Activated effector memory CD4-positive, alpha-beta T cell treated with Interleukin-2 at 50 U/mL for 16 hours (primary cell): ENCODE measurements around the gene TFB1M.

ENCODE experiments used
- DNase-seq: peaks from one replicate; pipeline ENCODE4 v3.0.0-alpha.2; 2020

The TFB1M gene

GRCh38 chr6:155261111-155261900, 53.0 kb downstream of the TFB1M start:
- DNase-seq: no peak

DNA sequence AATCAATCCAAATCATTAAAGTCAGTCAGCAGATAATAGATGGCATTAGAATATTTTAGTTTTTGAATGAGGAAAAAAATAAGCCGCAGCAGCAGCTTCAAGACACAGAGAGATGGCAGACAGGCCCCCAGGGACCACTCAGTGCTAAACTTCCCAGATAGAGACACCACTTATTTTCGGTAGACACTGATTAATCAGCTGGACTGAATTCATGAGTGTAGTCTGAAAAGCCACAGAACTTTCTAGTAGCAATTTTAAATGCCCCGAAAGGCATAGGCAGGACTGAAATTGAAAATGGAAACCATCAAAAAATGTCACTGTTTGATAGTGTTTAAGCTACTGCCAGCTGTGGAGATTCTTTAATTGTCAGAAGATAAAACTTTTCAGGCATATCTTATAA, 53.6 kb downstream of the TFB1M start:
- DNase-seq: no peak

DNA sequence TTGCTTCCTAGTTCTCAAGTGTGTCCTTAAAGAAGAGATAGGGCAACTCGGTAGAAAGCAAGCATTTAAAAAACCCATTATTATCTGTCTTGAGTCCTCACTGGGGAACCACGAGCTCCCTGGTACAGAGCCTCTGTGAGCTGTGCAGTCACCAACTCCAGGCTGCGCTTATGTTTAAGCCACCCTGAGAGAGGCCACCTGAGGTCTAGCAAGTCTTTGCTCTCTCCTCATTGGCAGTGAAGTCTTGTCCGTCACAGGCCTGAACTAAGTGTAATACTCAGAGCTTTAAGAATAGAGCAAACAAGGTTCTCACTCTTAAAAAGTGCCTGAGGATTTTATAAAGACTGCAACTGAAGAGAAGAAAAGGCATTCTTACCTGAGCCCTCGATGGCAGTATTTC, 54.4 kb downstream of the TFB1M start:
- no peak for DNase-seq

DNA sequence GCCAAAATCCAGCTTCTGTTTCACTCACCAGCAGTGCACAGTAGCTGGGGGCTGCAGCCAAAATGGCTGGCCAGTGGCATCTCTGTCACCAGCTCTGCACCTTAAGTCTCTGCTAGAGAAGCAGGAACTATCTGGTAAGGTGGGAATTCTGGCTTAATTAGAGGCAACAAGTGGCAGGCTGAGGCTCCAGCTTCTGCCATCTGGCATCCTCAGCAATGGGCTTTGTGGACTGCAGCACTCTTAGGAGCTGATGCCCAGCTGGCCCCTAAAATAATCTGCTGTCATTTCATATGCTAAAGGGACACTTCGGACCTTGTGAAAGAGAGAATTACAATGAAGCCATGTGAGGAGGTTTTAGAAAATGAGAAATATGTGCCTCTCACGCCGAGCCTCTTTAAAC, 55.1 kb downstream of the TFB1M start:
- no peak for DNase-seq

DNA sequence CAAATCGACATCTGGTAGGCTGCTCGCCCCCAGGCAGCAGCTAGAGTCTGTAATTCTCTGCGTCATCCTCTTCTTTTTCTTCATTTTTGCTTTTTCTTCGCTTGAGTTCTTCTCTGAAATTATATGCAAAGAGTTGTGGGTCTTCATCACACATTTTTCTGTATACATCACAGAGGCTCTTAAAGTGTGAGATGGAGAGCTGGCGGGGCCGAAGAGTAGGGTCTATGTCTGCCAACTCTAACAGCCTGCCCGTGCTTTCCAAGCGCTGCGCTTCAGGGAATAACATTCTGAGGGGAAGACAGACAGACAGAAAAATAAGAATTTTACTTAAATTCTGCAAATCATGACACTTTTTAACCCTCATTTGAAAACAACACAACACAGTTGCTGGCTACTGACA, 56.5 kb downstream of the TFB1M start:
- no peak for DNase-seq

DNA sequence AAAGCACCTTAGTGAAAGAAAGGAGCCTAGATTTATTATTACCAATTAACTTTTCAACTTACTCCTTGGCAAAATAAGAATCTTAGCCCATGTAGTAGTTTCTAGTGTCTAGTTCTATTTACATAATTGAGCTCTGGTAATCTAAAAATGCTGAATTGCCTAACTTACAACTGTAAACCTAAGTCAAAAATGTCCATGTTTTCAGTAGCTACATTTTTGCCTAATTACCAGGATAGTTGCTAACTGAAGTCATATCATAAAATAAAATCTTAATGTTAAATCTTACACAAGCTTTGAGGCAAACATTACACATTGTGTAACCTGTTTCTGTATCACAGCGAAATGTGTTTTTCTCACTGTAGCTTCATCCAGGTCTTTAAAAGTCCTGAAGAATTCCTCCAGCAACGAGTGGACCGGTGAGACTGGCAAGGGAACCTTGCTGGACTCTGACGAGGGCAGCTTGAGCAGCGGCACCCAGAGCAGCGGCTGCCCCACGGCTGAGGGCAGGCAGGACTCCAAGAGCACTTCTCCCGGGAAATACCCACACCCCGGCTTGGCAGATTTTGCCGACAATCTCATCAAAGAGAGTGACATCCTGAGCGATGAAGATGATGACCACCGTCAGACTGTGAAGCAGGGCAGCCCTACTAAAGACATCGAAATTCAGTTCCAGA, 58.0 kb downstream of the TFB1M start:
- no peak for DNase-seq

DNA sequence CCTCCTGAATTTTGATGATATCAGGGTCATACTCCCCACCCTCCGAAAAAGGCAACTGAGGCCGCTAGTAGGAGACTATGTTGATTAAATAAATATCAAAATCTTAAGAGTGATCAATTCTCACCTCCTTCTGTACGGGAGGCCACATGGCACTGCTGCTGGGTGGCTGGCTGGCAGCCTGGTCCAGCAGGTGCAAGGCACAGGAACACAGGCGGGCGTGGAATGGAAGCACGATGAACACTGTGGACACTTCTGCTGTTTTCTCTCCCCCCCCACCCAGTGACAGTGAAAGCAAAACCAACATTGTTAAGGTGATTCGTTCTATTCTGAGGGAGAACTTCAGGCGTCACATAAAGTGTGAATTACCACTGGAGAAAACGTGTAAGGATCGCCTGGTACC, 60.1 kb downstream of the TFB1M start:
- no peak for DNase-seq

DNA sequence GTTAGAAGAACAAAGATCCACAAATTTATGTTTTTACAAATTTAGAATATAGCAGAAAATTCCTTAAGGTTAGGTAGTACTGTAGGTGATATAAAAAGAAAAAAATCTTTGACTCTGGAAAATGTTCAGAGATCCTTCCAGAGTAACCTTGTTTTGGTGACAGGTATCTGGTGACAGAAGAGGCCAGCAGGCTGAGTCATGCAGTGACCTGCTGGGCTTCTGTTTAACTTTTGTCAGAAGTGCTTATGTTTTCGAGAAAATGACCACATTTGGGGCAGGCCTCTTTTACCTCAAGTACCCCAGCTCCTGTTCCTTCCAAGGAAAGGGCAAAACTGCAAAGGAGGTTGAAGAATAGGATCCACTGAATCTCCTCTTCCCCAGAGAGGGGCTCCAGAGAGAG, 60.9 kb downstream of the TFB1M start:
- no peak for DNase-seq

- DNase-seq: no peak
Observed at GRCh38 chr6:155252581-155252980, 61.7 kb downstream of the TFB1M start.

DNA sequence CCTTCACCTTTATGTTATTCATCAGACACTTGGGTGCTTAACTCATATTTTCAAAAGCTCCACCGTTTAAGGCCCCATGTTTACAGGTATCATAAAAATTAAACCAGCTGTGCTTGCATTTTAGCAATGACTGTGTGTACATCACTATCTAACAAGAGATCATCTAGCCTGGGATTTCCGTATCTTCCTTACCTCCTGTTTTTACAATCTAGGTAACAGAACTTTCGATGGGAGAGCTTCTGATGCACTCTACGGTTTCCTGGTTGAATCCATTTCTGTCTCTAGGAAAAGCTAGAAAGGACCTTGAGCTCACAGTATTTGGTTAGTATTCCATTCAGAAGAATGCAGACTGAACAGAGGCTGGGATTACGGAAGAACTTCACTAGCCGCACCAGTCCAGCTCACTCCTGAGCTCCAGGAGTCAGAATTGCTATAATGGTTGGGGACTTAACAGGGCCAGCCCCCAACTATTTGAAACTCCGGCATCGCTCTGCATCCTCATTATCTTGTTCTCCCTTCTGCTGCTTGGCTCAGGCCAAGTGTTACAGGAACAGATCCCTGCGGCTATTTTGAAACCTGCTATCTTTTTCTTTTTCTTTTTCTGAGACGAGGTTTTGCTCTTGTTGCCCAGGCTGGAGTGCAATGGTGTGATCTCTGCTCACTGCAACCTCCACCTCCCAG, 63.4 kb downstream of the TFB1M start:
- DNase-seq: no peak

DNA sequence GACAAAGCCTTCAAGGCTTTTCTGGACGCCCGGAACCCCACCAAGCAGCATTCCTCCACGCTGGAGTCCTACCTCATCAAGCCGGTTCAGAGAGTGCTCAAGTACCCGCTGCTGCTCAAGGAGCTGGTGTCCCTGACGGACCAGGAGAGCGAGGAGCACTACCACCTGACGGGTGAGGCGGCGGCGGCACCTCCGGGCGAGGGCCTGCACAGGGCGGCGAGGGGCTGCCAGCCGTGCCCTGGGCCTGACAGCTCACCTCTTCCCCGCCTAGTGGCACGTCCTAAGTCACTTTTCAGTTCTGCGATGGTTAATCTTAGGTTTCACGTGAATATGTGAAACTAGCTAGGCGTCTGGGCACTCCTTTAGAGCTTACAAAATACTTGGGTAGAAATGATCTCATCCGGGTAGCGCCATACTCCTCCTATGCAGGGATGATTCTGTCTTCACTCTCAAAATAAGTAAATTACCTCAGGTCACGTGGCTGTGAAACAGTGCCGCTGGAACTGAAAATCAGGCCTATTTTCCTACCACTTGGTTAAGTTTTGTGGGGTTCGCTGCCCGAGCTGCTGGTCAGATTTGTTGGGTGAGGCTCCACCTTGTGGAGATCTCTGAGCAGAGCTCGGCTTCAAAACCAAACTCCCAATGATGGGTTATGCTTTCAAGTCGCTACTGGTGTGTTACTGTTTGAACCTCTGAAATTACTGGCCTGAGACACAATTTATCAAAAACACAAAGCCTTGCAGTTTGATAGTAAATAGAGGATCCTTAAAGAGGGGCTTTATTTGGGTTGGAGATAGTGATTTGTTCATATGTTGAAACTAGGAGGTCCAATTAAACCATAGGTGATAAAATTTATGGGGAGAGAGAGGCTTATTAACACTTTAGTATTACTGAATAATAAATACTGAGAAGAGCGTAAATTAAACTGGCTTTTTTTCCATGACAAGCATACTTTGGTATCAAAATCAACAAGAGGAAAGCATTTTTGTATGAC, 66.0 kb downstream of the TFB1M start:
- no peak for DNase-seq

DNA sequence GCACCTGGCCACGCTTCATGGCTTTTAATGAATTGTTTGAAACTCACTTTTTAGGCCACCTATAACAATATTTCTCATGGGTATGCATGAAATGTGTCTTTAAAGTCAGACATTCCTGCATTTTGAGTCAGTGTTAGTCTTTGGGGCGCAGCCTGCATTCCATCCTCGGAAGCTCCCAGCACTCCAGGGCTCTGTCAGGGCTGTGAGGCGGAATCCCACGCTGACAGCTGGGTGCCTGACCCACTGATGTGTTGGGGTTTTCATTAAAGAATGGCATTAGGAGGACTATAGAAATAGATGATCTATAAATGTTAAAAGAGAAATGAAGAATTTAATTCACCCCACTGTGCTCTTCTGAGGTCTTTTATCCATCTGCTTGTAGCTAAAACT, 66.7 kb downstream of the TFB1M start:
- no peak for DNase-seq

- DNase-seq: no peak
Observed at GRCh38 chr6:155246825-155247224, 67.5 kb downstream of the TFB1M start.

DNA sequence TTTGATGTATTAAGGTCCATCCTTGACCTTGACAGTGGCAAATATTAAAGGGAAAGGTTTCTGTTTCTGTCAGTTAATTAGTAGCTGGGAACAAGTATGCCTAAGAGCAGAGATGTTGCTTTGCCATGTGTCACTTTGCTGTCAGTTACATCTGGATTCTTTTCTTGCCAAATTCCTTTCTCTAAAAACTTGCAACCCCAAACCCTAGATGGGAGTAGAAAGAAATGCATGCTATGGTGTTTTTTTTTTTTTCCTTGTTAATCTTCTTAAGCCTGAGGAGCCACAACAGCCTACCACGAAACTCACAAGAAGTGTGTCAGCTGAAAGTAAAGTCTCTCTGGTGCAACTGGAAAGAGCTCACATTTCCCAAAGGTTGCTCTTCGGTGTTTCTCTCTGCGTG, 68.5 kb downstream of the TFB1M start:
- no peak for DNase-seq

GRCh38 chr6:155245193-155245592, 69.1 kb downstream of the TFB1M start:
- no peak for DNase-seq

DNA sequence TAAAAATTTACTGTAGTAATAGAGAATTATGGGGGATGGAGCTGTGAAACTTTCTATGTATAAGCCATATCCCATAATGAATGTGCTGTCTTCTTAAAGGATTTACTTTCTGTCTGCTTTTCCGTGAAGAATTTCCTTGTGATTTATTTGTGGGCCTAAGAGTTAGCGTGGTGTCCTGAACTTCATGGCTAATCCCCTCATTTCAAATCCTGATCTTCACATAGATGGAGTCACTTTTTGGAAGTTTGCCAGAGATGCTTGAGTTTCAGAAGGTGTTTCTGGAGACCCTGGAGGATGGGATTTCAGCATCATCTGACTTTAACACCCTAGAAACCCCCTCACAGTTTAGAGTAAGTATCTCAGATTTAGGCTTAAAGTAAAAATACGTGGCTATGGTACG, 69.8 kb downstream of the TFB1M start:
- DNase-seq: no peak

DNA sequence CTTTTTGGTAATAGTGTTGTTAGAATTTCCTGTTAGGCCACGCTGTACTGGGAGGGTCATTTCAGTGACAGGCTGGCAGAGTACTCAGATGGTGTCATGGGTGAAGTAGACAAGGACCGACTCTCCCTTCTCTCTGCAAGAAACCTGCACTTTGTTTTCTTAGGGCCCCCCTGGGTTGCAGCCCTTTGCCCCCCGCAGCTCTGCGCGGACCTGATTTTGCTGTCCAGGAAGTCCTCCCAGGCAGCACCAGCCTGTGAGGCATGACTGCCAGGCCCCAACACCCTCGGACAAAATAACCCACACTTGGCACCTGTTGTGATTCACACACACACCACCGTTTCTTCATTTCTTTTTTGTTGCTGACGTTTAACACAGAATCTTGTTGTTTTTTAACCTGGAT, 72.3 kb downstream of the TFB1M start:
- DNase-seq: no peak

DNA sequence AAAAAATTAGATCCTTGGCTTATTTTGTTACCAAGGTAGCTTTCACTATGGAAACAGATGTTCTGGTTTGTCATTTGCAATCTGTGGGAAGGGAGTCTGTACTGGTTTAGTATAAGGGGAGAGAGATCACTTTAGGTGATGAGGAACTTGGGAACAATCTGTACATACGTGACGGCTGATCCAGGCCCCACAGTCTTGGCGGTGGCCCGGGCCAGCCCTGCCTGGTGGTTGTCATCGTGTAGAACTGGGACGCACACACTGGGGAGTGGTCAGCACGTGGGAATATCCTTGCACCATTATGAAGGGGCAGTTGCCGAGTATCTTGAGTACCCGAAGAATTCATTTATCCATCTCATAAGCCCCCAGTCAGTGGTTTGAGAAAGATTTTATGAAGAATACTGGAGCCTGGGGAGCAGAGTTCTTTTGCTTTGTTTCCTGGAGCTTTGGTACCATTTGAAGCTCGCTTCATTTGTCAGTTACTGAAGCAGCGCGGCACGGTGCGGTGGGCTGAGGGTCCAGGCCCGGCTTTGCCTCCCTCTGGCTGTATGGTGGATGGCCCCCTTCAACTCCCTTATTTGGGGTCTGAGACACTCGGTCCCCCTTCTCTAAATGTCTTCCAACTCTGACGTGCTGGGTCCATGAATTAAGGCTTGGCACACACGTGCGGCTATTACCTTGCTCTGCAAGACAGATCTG, 73.2 kb downstream of the TFB1M start:
- no peak for DNase-seq

GRCh38 chr6:155237613-155238012, 76.7 kb downstream of the TFB1M start:
- DNase-seq: no peak

DNA sequence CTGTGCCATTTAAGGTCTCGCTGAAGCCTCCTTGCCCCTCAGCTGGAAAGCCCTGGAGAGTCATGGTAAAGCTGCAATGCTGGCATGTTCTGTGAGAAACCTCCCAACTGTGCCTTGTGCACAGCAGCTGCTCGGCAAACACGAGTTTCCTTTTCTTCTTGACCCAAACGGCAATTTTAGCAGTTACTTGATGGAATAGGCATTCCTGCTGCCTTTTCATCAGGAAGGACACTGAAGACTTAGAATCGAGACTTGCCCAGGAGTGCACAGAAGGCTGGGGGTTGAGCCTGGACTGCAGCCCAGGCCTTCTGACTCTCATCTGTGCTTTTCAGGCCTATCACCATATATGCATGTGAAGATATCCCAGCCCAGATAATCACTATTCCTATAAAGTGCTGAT, 79.2 kb downstream of the TFB1M start:
- no peak for DNase-seq

DNA sequence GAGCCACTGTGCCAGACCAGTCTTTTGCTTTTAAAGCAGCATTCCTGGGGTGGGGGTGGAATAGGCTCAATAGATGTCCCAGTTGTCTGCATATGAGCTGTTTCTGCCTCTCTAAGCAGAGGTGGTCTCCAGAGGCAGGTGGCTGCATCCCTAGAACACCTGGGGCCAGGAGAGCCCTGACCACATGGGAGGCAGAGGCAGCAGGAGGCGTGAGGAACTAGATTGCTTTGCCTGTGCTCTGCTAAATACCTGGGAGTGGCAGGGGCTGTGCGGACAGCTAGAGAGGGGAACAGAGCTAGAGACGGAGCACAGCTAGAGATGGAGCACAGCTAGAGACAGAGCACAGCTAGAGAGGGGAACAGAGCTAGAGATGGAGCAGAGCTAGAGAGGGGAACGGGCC, 79.6 kb downstream of the TFB1M start:
- DNase-seq: no peak

GRCh38 chr6:155234167-155234566, 80.1 kb downstream of the TFB1M start:
- no peak for DNase-seq
